H1 (cell line): ENCODE measurements around the gene LENG9.

Source experiments
- CEBPB ChIP-seq: IDR thresholded peaks from 2 replicates; pipeline ENCODE4 v1.6.1; 2012; ENCODE audit warnings: low read depth, low read length
- CREB1 ChIP-seq: IDR thresholded peaks from 2 replicates; pipeline ENCODE4 v1.6.1; 2012; ENCODE audit warnings: inconsistent platforms
- EZH2 ChIP-seq: fragments of 200-600 bp; sonication (generic); IDR thresholded peaks from 2 replicates; pipeline ENCODE4 v1.7.1; 2012; ENCODE audit warnings: low read depth, mild to moderate bottlenecking, moderate library complexity, low read length, inconsistent platforms; ENCODE audit not compliant: severe bottlenecking
- GABPA ChIP-seq: IDR thresholded peaks from 2 replicates; pipeline ENCODE4 v1.6.1; 2011; ENCODE audit warnings: mild to moderate bottlenecking, low read length, moderate library complexity, borderline replicate concordance; ENCODE audit not compliant: insufficient read depth
- SP1 ChIP-seq: IDR thresholded peaks from 2 replicates; pipeline ENCODE4 v1.6.1; 2011; ENCODE audit warnings: low read depth, low read length
- TAF1 ChIP-seq: IDR thresholded peaks from 2 replicates; pipeline ENCODE4 v1.6.1; 2011; ENCODE audit warnings: mild to moderate bottlenecking, low read depth, low read length
- TCF12 ChIP-seq: IDR thresholded peaks from 2 replicates; pipeline ENCODE4 v1.6.1; 2011; ENCODE audit warnings: low read depth, mild to moderate bottlenecking, low read length
- TF ChIP-seq, protein P1 (sequence below), 3 experiments: IDR thresholded peaks; 1 replicate in 2 of 3; 2 replicates in 1 of 3; pipeline versions ENCODE4 v1.5.1 to v1.6.1; 2011; ENCODE audit warnings: low read length in 3 of 3, mild to moderate bottlenecking in 3 of 3, inconsistent platforms in 2 of 3, low read depth in 1 of 3, moderate library complexity in 1 of 3; ENCODE audit not compliant: insufficient read depth in 1 of 3; ENCODE audit errors: control extremely low read depth in 1 of 3

DNA sequence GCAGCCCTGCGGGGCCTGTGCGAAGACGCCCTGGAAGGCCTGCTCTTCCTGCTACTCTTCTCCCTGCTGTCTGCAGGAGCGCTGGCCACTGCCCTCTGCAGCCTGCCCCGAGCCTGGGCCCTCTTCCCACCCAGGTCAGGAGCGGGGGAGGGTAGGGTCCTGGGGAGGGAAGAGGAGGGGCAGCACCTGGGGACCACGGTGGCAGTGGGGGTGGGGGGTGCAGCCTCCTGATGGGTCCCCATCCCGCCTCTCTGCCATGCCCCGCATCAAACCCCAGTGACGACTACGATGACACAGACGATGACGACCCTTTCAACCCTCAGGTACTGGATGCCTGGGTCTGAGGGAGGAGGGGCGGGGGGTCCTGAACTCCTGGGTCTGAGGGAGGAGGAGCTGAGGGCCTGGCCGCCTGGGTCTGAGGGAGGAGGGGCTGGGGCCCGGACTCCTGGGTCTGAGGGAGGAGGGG, 28.0 kb downstream of the LENG9 start:
- TF ChIP-seq, protein P1, sequence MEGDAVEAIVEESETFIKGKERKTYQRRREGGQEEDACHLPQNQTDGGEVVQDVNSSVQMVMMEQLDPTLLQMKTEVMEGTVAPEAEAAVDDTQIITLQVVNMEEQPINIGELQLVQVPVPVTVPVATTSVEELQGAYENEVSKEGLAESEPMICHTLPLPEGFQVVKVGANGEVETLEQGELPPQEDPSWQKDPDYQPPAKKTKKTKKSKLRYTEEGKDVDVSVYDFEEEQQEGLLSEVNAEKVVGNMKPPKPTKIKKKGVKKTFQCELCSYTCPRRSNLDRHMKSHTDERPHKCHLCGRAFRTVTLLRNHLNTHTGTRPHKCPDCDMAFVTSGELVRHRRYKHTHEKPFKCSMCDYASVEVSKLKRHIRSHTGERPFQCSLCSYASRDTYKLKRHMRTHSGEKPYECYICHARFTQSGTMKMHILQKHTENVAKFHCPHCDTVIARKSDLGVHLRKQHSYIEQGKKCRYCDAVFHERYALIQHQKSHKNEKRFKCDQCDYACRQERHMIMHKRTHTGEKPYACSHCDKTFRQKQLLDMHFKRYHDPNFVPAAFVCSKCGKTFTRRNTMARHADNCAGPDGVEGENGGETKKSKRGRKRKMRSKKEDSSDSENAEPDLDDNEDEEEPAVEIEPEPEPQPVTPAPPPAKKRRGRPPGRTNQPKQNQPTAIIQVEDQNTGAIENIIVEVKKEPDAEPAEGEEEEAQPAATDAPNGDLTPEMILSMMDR (IDR thresholded peaks at IDR 0.05; ENCODE audit: control extremely low read depth in 1 of 3, insufficient read depth in 1 of 3, low read depth in 1 of 3, low read length in 3 of 3), result no peak
- no peak for TF ChIP-seq GABPA
- no peak for TF ChIP-seq CREB1
- TF ChIP-seq CEBPB, result no peak
- TF ChIP-seq TCF12, result no peak
- TF ChIP-seq SP1, result no peak
- TF ChIP-seq EZH2, result no peak
- TF ChIP-seq TAF1, result no peak
